ENCODE measurements around the gene SPANXN2.
"Not testable (repeated sequence)": the region's sequence is repeated elsewhere in the genome, so short reads cannot be mapped to it uniquely, and the experiment has no call there.

The SPANXN2 gene

GRCh38 chrX:143720652-143721051, at the start of gene SPANXN2:
Gene SPANXN2, minus strand, starts transcription at chrX:143720752. Its CDS starts 84 bp downstream, at chrX:143720668.
- DNase-seq (ENCODE audit: low read depth, low spot score), result not testable (repeated sequence)

- DNase-seq (ENCODE audit: low read depth, low spot score), result no peak
These were observed 48.4 kb upstream of the SPANXN2 start for GRCh38 chrX:143768976-143769375.

- DNase-seq (ENCODE audit: low read depth, low spot score), result not testable (repeated sequence)
These were observed 47.2 kb upstream of the SPANXN2 start for GRCh38 chrX:143767789-143768188.

DNA sequence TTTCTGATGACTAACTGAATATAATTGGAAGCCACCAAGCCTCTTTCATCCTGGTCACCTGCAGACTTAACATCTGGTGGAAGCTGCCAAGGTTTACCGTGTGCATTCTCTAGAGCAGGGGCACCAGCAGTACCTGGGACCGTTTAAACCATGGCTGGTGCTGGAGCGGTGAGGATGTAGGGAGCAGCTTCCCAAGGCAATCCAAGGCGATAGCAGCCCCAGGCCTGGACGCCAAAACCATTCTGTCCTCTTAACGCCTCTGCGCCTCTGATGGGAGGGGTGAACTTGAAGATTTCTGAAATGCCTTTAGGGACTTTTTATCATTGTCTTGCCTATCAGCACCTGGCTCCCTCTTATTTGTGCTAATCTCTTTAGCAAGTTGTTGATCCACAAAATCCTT, 37.3 kb upstream of the SPANXN2 start:
- DNase-seq (ENCODE audit: low read depth, low spot score), result no peak

DNA sequence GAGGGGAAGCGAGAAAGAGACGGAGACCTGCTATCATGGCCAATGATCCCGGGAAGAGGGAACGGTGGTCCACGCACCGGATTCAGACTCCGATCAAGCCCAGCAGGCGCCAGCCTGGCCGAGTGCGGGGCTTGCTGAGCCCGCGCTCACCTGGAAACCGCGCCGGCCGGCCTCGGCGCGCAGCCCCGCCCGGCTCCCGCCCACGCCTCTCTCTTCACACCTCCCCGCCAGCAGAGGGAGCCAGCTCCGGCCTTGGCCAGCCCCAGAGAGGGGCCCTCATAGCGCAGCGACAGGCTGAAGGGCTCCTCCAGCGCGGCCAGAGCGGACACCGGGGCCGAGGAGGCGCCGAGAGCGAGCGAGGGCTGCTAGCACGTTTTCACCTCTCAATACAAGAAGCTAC, 36.8 kb upstream of the SPANXN2 start:
- peak; percentile 53 for DNase-seq (ENCODE audit: low read depth, low spot score)

DNA sequence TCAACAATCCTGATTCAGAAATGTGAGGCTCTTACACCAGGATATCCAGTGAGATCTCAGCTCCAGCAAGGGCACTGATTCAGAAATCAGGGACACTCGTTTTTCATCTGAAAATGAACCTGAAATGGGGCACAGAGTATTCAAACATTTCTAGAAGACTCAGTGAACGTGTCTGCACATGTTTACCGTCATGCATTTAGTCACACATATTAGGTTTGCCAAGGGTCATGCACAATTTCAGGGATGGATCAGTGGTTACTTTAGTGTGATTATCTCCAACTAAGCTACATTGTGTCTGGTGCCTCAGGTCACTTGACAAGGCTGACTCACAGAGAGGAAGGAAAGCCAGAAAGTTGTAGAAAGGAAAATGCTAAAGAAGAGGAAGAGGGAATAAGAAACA, 33.6 kb upstream of the SPANXN2 start:
- DNase-seq (ENCODE audit: low read depth, low spot score), result no peak

GRCh38 chrX:143733866-143734265, 13.3 kb upstream of the SPANXN2 start:
- DNase-seq (ENCODE audit: low read depth, low spot score), result no peak

DNA sequence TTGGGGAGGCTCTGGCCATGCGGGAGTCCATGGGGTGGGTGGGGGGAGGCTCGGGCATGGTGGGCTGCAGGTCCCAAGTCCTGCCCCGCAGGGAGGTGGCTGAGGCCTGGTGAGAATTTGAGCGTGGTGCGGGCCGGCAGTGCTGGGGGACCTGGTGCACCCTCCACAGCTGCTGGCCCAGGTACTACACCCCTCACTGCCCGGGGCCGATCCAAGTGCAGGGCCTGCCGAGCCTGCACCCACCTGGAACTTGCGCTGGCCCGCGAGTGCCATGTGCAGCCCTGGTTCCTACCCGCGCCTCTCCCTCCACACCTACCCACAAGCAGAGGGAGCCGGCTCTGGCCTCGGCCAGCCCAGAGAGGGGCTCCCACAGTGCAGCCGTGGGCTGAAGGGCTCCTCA, 5.7 kb upstream of the SPANXN2 start:
- no peak for DNase-seq (ENCODE audit: low read depth, low spot score)

GRCh38 chrX:143701460-143701859, 19.1 kb downstream of the SPANXN2 start:
- no peak for DNase-seq (ENCODE audit: low read depth, low spot score)

- no peak for DNase-seq (ENCODE audit: low read depth, low spot score)
These were observed 25.7 kb downstream of the SPANXN2 start for GRCh38 chrX:143694885-143695284.

DNA sequence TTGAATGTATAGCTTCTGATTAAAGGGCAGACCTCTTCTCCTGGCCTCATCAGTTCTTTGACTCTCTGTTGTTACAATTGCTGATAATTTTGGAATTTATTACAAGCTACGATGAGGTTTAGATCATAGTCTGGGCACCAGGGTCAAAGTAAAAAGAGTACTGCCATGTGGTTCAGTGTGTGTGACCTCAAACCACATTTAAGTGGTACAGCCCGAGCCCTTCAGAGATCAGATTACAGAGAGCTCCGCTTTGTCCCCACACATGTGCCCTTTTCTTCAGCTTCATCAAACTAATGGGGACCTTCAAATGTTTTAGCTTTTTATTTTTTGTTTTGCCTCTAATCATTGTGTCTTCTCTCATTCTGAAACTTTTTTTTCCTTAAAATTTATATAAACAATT, 37.1 kb downstream of the SPANXN2 start:
- DNase-seq (ENCODE audit: low read depth, low spot score), result no peak

DNA sequence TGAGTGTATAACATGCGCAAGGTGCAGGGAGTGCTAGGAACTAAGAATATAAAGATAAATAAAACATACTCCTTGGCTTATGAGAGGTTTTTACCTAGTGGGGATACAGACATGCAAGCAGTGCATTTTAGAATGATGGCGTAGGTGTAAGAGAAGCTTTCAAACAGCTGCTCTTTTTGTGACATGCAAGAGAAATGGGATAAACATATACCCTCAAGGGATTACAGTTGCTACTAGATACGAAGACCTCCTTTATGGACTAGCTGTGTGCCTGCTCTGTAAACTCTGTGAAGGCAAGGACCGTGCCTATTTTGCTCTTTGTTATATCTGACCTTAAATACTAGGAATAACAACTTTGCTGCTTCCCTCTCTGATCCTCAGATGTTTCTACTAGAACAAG, 45.6 kb downstream of the SPANXN2 start:
- no peak for DNase-seq (ENCODE audit: low read depth, low spot score)

GRCh38 chrX:143669395-143669794, 51.2 kb downstream of the SPANXN2 start:
- DNase-seq (ENCODE audit: low read depth, low spot score), result no peak

DNA sequence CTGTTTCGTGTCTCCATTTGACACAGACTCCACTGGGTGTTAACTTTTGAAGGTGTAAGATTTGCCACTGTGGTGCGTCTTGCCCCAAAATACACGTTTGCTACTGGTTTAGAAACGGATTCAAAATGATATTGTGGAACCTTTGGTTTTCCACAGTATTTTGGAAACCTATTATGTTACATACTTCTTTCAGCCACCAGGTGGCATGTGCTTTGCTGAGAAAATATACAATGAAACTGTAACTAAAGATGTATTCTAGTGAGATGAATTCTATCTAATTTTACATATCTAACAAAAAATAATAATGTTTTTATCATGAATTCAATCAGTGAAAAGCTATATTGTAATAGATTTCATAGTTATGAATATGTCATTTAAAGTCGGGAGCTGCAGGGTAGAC, 56.2 kb downstream of the SPANXN2 start:
- DNase-seq (ENCODE audit: low read depth, low spot score), result no peak

DNA sequence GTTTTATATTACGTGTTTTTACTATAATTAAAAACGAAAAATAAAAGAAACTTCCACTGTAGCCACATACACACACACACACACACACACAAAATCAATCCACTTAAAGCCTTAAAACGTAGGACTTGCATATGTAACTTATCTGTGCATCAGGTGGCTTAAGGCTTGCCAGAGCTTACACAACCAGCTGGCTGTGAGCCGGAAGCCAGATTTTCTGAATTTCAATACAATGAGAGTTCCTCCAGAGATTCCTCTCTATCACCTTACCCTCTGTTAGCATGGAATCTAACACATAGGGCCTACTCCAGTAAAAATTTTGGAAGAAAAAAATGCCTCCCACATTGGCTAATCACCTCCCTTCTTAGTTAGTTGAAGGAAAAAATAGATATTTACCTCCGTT, 56.8 kb downstream of the SPANXN2 start:
- no peak for DNase-seq (ENCODE audit: low read depth, low spot score)

Measured in ELF-1 (cell line).